ENCODE data around the gene GOLT1B. TPM values are rescaled to one million over a fixed set of nuclear protein-coding genes. Genes with fewer than 3 reads are reported as not detected.
A peak's percentile ranks its signal among the peaks of the same experiment; 100 is the strongest.

GOLT1B gene
- total and polyA plus RNA-seq, 12 donors, result 12.0 to 25.4 (median 18.8) TPM

- H3K27ac ChIP-seq, result peak overlapping the region in 6 of 10 donors; percentile 81 to 88 (median 85)
- peaks cover 0 to 2% (median 0%) of the 10 kb centered on the region in 9 donors for H3K36me3 ChIP-seq
- ATAC-seq (peak in 1 of 8 donors; percentile 12), DNase-seq (no peak)
- H3K27me3 ChIP-seq, result peaks cover 0 to 52% (median 0%) of the 10 kb centered on the region in 7 donors
- H3K9me3 ChIP-seq, result peaks cover 0 to 9% (median 0%) of the 10 kb centered on the region in 11 donors
- H3K4me3 ChIP-seq, result peak overlapping the region; percentile 53 to 93 (median 70)
- peaks cover 0 to 25% (median 16%) of the 10 kb centered on the region in 9 donors for H3K4me1 ChIP-seq
- WGBS, 2 donors, result 31 to 33% methylated on average over 12 of the region's 12 CpGs
- no peak for TF ChIP-seq CTCF (IDR thresholded peaks at IDR 0.05)
- intact Hi-C loops (cut with DNase I), result no loop called here
Measured at GRCh38 chr12:21526721-21527345, 25.2 kb downstream of the GOLT1B start.

- DNase-seq, result peak; percentile 40 to 72
- Histone ChIP-seq H3K27ac (peak overlapping the region; percentile 31 to 88 (median 81)), H3K9me3 (peaks cover 0 to 9% (median 0%) of the 10 kb centered on the region in 11 donors), H3K27me3 (peaks cover 0 to 52% (median 0%) of the 10 kb centered on the region in 7 donors), H3K36me3 (peaks cover 0 to 6% (median 0%) of the 10 kb centered on the region in 9 donors), H3K4me1 (peaks cover 0 to 25% (median 16%) of the 10 kb centered on the region in 9 donors), H3K4me3 (peak overlapping the region; percentile 53 to 93 (median 70))
- peak in 3 of 9 donors; percentile 10 to 39 (median 36) for TF ChIP-seq CTCF (IDR thresholded peaks at IDR 0.05)
- ATAC-seq, result peak; percentile 90 to 98 (median 92)
- intact Hi-C loops (cut with DNase I), result no loop called here
- 0% methylated on average over 57 of the region's 57 CpGs for WGBS, 2 donors
Measured at GRCh38 chr12:21527451-21528180, 26.0 kb downstream of the GOLT1B start.

DNA sequence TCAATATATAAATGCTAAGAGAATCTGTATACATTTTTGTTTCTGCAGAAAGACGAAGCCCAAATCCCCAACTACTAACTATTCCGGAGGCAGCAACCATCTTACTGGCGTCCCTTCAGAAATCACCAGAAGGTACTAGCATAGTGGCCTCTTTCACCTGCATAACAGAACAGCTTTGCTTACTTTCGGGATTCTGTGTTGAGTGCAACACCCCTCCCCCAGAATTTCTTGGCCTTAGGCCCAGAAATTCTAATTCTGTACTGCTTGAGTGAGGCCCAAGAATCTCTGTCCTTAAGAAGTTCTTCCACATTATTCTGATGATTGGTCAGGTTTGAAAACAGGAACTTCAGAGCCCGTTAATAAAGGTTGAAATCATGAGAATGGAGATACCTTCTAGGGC, 27.4 kb downstream of the GOLT1B start:
- Histone ChIP-seq H3K9me3 (peaks cover 0 to 7% (median 0%) of the 10 kb centered on the region in 11 donors), H3K36me3 (peaks cover 0 to 6% (median 0%) of the 10 kb centered on the region in 9 donors), H3K27me3 (peaks cover 0 to 52% (median 0%) of the 10 kb centered on the region in 7 donors), H3K27ac (peak overlapping the region in 8 of 10 donors; percentile 5 to 88 (median 83)), H3K4me1 (peaks cover 0 to 25% (median 16%) of the 10 kb centered on the region in 9 donors), H3K4me3 (peak overlapping the region in 1 of 10 donors; percentile 69)
- intact Hi-C loops (cut with DNase I), result no loop called here
- DNase-seq, result peak in 1 of 2 donors; percentile 37
- TF ChIP-seq CTCF (IDR thresholded peaks at IDR 0.05), result no peak
- 45 to 56% methylated on average over 5 of the region's 5 CpGs for WGBS, 2 donors
- ATAC-seq, result peak in 7 of 8 donors; percentile 36 to 78 (median 63)

- Histone ChIP-seq H3K9me3 (peaks cover 0 to 2% (median 0%) of the 10 kb centered on the region in 11 donors), H3K4me3 (no peak overlapping the region), H3K27me3 (peaks cover 0 to 52% (median 0%) of the 10 kb centered on the region in 7 donors), H3K4me1 (peaks cover 0 to 25% (median 16%) of the 10 kb centered on the region in 9 donors), H3K27ac (peak overlapping the region in 7 of 10 donors; percentile 5 to 88 (median 85)), H3K36me3 (peaks cover 0 to 6% (median 0%) of the 10 kb centered on the region in 9 donors)
- DNase-seq (no peak), ATAC-seq (no peak)
- WGBS, 2 donors, result 64 to 81% methylated on average over 2 of the region's 2 CpGs
- no peak for TF ChIP-seq CTCF (IDR thresholded peaks at IDR 0.05)
- intact Hi-C loops (cut with DNase I), result no loop called here
Measured at GRCh38 chr12:21529456-21529855, 27.9 kb downstream of the GOLT1B start.
